Endothelial cell (in vitro differentiated cells): ENCODE data around the gene TGFB2. TPM values are rescaled to one million over a fixed set of nuclear protein-coding genes. Genes with fewer than 3 reads are reported as not detected.

Experiments used
- DNase-seq: peaks from one replicate; pipeline ENCODE4 v3.0.0; 2021; ENCODE audit warnings: low spot score
- H3K27ac Mint-ChIP-seq: one replicate; pipeline ENCODE4 v1.8.0; 2021; ENCODE audit warnings: mixed read lengths, inconsistent platforms; ENCODE audit not compliant: unreplicated experiment
- H3K27me3 Mint-ChIP-seq: one replicate; pipeline ENCODE4 v1.8.0; 2021; ENCODE audit warnings: mild to moderate bottlenecking, moderate library complexity, mixed read lengths, inconsistent platforms; ENCODE audit not compliant: unreplicated experiment
- H3K36me3 Mint-ChIP-seq: one replicate; pipeline ENCODE4 v1.8.0; 2021; ENCODE audit warnings: mild to moderate bottlenecking, low read depth, mixed read lengths, inconsistent platforms; ENCODE audit not compliant: unreplicated experiment
- H3K4me1 Mint-ChIP-seq: one replicate; pipeline ENCODE4 v1.8.0; 2021; ENCODE audit warnings: mild to moderate bottlenecking, mixed read lengths, inconsistent platforms; ENCODE audit not compliant: unreplicated experiment
- H3K4me3 Mint-ChIP-seq: one replicate; pipeline ENCODE4 v1.8.0; 2021; ENCODE audit warnings: mild to moderate bottlenecking, mixed read lengths, inconsistent platforms; ENCODE audit not compliant: unreplicated experiment
- H3K9me3 Mint-ChIP-seq: one replicate; pipeline ENCODE4 v1.8.0; 2021; ENCODE audit warnings: mixed read lengths, inconsistent platforms; ENCODE audit not compliant: unreplicated experiment
- CTCF ChIP-seq: fragments of 200-600 bp; sonication (generic); IDR thresholded peaks from one replicate; pipeline ENCODE4 v1.5.0; 2021; ENCODE audit warnings: antibody characterized with exemption; ENCODE audit not compliant: unreplicated experiment
- total RNA-seq: library from RNA; stranded (reverse); fragmentation: NEBNext Ultra II Directional; extraction: Animal tissue kit (Norgen Biotek cat#: 25700); gene quantifications from one replicate; pipeline ENCODE4 v1.2.1, GENCODE V29; 2021; ENCODE audit not compliant: unreplicated experiment

TGFB2 gene
- total RNA-seq, 1 donor from 2014 or later = 0.62 TPM

- Mint-ChIP-seq H3K4me3 (no peak overlapping the region), H3K27me3 (peaks cover 4% of the 10 kb centered on the region), H3K27ac (no peak overlapping the region), H3K36me3 (no peaks in the 10 kb centered on the region), H3K4me1 (peaks cover 10% of the 10 kb centered on the region), H3K9me3 (no peaks in the 10 kb centered on the region)
- no peak for DNase-seq
- no peak for TF ChIP-seq CTCF
These were observed 24.8 kb downstream of the TGFB2 start for GRCh38 chr1:218369688-218370511.

- Mint-ChIP-seq H3K4me1 (peaks cover 10% of the 10 kb centered on the region), H3K27ac (no peak overlapping the region), H3K4me3 (no peak overlapping the region)
These were observed 27.0 kb downstream of the TGFB2 start for GRCh38 chr1:218371927-218372672.

GRCh38 chr1:218374401-218375353 is 29.5 kb downstream of the TGFB2 start:
- no peak overlapping the region for H3K27ac Mint-ChIP-seq
- H3K27me3 Mint-ChIP-seq = no peaks in the 10 kb centered on the region
- peaks cover 10% of the 10 kb centered on the region for H3K4me1 Mint-ChIP-seq
- DNase-seq = no peak
- no peak for TF ChIP-seq CTCF
- H3K36me3 Mint-ChIP-seq = no peaks in the 10 kb centered on the region
- H3K9me3 Mint-ChIP-seq = no peaks in the 10 kb centered on the region
- no peak overlapping the region for H3K4me3 Mint-ChIP-seq

More at GRCh38 chr1:218371927-218372672, 27.0 kb downstream of the TGFB2 start:
- H3K27me3 Mint-ChIP-seq = peaks cover 4% of the 10 kb centered on the region
- H3K36me3 Mint-ChIP-seq = no peaks in the 10 kb centered on the region
- no peaks in the 10 kb centered on the region for H3K9me3 Mint-ChIP-seq
- DNase-seq = no peak
- TF ChIP-seq CTCF = no peak

GRCh38 chr1:218376722-218377121 is 31.6 kb downstream of the TGFB2 start:
- no peak overlapping the region for H3K4me3 Mint-ChIP-seq
- H3K9me3 Mint-ChIP-seq = no peaks in the 10 kb centered on the region
- peaks cover 8% of the 10 kb centered on the region for H3K4me1 Mint-ChIP-seq
- no peaks in the 10 kb centered on the region for H3K27me3 Mint-ChIP-seq
- TF ChIP-seq CTCF = no peak
- no peak for DNase-seq
- H3K27ac Mint-ChIP-seq = no peak overlapping the region
- no peaks in the 10 kb centered on the region for H3K36me3 Mint-ChIP-seq
